K562 (cell line): ENCODE measurements around the gene TLE3. TPM values are rescaled to one million over a fixed set of nuclear protein-coding genes. Genes with fewer than 3 reads are reported as not detected.

Source experiments
- BACH1 ChIP-seq: fragments of 200-800 bp; sonication (Bioruptor generic); IDR thresholded peaks from 2 replicates; pipeline ENCODE4 v1.6.1; 2016; ENCODE audit warnings: missing genetic modification characterization, missing compliant biosample characterization
- DPF2 ChIP-seq: fragments of 450-650 bp; IDR thresholded peaks from 2 replicates; pipeline ENCODE4 v1.6.1; 2016
- HCFC1 ChIP-seq: IDR thresholded peaks from 2 replicates; pipeline ENCODE4 v1.6.1; 2012; ENCODE audit warnings: low read depth, low read length, improper control_type of control experiment
- HDAC6 ChIP-seq: IDR thresholded peaks from 2 replicates; pipeline ENCODE4 v1.6.1; 2012; ENCODE audit warnings: low read depth, mild to moderate bottlenecking, control low read depth, inconsistent platforms, low read length, moderate library complexity
- KAT8 ChIP-seq: fragments of 450-650 bp; IDR thresholded peaks from 2 replicates; pipeline ENCODE4 v1.6.1; 2016; ENCODE audit warnings: low read depth, mild to moderate bottlenecking
- RHOXF2B ChIP-seq: fragments of 250-450 bp; sonication (Bioruptor Pico); conservative IDR thresholded peaks from 2 replicates; pipeline ENCODE4 v1.5.1; 2021
- TAF1 ChIP-seq: IDR thresholded peaks from 2 replicates; pipeline ENCODE4 v1.6.1; 2011; ENCODE audit warnings: mild to moderate bottlenecking, low read length, moderate library complexity; ENCODE audit not compliant: insufficient read depth, control insufficient read depth, severe bottlenecking; ENCODE audit errors: extremely low read depth
- THAP12 ChIP-seq: fragments of 250-450 bp; sonication (Bioruptor Pico); IDR thresholded peaks from 2 replicates; pipeline ENCODE4 v1.9.0; 2021; ENCODE audit warnings: mild to moderate bottlenecking, inconsistent platforms
- ZBTB8A ChIP-seq: fragments of 450-650 bp; IDR thresholded peaks from 2 replicates; pipeline ENCODE4 v1.6.1; 2018; ENCODE audit warnings: mild to moderate bottlenecking, moderate library complexity; ENCODE audit not compliant: partially characterized antibody
- ZC3H4 ChIP-seq: sonication (generic); formaldehyde crosslinking; IDR thresholded peaks from 2 replicates; pipeline ENCODE4 v1.9.0; 2021; ENCODE audit warnings: missing genetic modification reagents, borderline replicate concordance
- ZEB2 ChIP-seq: fragments of 450-650 bp; IDR thresholded peaks from 2 replicates; pipeline ENCODE4 v1.6.1; 2016
- ZMIZ1 ChIP-seq, 2 experiments: fragments of 150-350 bp in 1 of 2; IDR thresholded peaks; 2 replicates each; pipeline ENCODE4 v1.6.1; 2012 to 2016; ENCODE audit warnings: low read depth in 2 of 2, low read length in 2 of 2, mild to moderate bottlenecking in 1 of 2, moderate library complexity in 1 of 2
- ZNF318 ChIP-seq, 2 experiments: fragments of 450-650 bp; IDR thresholded peaks; 2 replicates each; pipeline ENCODE4 v1.6.1; 2016; ENCODE audit warnings: mild to moderate bottlenecking in 2 of 2, borderline replicate concordance in 1 of 2, low read depth in 1 of 2, moderate library complexity in 1 of 2
- polyA plus RNA-seq, 8 experiments: library from polyadenylated mRNA; depleted of rRNA in 4 of 8; stranded (reverse) in 5 of 8; unstranded in 3 of 8; fragments of >200 nt; fragmentation: Nextera tagmentation in 2 of 8; fragmentation: Illumina TruSeq in 1 of 8; extraction: Ambion mirVana in 2 of 8; extraction: Trizol in 1 of 8; gene quantifications; 2 replicates each; pipeline versions ENCODE4 v1.2.1 to v1.2.3, GENCODE V29; 2011 to 2014; ENCODE audit warnings: inconsistent platforms in 1 of 8, missing spikeins in 1 of 8
- total RNA-seq, 7 experiments: library from RNA; depleted of rRNA in 6 of 7; stranded (reverse); fragments of >200 nt in 6 of 7; fragmentation: Illumina TruSeq in 2 of 7; extraction: Trizol in 2 of 7; gene quantifications; 2 replicates each; pipeline versions ENCODE4 v1.2.1 to v1.2.3, GENCODE V29; 2011 to 2021; ENCODE audit warnings: low replicate concordance in 1 of 7

TLE3 gene
- total and polyA plus RNA-seq, 9 of the 15 experiments (the other 6 are each of a cell fraction or from before 2014, with no cell fraction given): 1.5 to 84.2 (median 14.1) TPM

- peak in 1 of 2 experiments; percentile 61; a peak in 1 of 4 replicates for TF ChIP-seq ZMIZ1 (IDR thresholded peaks at IDR 0.05; ENCODE audit: low read depth in 2 of 2, low read length in 2 of 2)
- no peak for TF ChIP-seq HDAC6
- TF ChIP-seq THAP12 (CRISPR knock-in tag): no peak
- peak; percentile 73 for TF ChIP-seq ZEB2
- no peak for TF ChIP-seq BACH1
- TF ChIP-seq ZNF318 (IDR thresholded peaks at IDR 0.05; ENCODE audit: borderline replicate concordance in 1 of 2, low read depth in 1 of 2): peak in 1 of 2 experiments; percentile 77; a peak in 2 of 4 replicates
- TF ChIP-seq ZC3H4 (CRISPR knock-in tag): no peak
- TF ChIP-seq RHOXF2B (CRISPR knock-in tag): no peak
- TF ChIP-seq TAF1: no peak
- no peak for TF ChIP-seq HCFC1
- TF ChIP-seq KAT8: no peak
- peak; percentile 90 for TF ChIP-seq DPF2
- no peak for TF ChIP-seq ZBTB8A
Measured at GRCh38 chr15:70091726-70092463, 5.8 kb downstream of the TLE3 start (continued).
